Inflammatory macrophage treated with lipopolysaccharide for 4 hours (primary cell): ENCODE results near the gene IRX4.

Experiments
- DNase-seq: peaks from one replicate; pipeline ENCODE4 v3.0.0-alpha.2; 2020

Gene IRX4

GRCh38 chr5:1890296-1890695, 7.6 kb upstream of the IRX4 start:
- DNase-seq = no peak

DNA sequence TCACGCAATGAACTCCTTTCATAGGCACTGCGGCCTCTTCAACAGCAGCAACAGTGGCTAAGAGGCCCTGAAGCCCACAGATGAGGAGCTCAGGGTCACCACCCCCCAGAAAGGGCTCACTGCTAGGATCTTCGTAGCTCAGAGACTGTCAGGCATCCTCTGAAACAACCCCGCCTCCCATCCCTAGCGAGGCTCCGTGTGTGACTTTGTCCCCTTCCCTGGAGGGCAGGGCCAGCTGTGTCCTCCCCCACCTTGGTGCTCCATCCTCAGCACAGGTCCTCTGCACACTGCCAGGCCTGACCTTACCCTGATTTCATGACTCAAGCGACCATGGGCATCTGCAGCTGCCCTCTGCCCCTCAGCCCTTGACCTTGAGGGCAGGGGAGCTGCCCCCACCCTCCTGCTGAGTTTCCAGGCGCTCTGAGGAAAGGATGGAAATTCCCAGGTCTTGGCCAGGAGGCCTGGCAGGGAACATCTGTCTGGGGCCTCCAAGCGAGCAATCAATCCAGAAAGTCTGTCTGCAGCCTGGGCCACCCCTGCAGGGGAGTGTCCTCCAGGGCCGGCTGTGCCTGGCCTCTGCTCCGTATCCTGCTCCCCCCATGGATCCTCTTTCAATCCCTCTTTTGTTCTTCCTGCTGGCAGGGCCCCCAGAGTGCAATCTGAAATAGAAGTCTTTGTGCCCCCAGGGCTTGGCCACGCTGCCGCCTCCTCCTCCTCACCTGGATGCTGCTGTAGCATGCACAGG, 6.8 kb upstream of the IRX4 start:
- no peak for DNase-seq

GRCh38 chr5:1888541-1889251, 6.0 kb upstream of the IRX4 start:
- no peak for DNase-seq

GRCh38 chr5:1887588-1888360, 5.0 kb upstream of the IRX4 start:
- DNase-seq = no peak

GRCh38 chr5:1886846-1887587, 4.3 kb upstream of the IRX4 start:
- no peak for DNase-seq

DNA sequence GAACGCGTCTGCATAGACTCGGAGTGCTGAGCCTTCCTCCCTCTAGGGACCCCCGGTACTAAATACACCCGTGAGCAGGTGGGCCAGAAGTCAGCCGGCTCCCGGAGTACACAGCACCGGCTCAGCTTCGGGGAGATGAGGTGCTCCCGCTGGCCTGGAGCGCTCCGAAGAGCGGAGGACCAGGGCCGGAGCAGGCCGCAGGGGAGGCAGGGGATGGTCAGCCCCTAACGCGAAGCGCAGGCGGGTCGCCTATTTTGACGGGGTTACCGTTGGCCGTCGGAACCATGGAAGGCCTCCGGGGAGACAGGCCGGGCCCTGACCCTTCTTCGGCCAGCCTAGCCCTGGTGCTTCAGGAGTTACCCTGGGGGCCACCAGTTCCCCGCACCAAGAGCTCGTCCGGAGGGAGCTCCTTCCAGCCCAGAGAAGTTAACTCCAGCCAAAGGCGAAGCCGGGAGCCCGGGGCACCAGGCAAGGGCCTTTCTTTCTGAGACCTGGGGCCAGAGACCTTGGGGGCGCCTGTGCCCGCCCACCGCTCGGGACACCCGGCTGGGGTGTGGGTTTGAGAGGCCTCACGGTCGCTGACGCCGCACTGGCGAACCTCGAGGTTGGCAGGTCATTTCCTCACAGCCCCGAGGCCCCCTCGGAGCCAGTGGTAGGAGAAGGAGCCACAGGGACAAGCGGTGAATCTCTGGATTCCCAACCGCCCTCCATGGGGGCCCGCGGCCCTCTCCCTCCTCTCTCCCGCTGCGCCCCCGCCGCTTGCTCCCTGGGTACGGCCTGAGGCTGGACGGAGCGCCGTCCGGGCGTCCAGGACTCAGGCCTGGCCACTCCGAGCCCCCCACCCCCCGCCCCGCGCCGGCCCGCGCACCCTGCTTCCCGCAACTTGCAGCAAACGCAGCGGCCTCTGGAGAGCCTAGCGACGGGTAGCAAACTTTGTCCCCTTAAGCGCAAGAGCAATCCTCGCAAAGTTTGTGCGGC, 3.4 kb upstream of the IRX4 start:
- DNase-seq = no peak

DNA sequence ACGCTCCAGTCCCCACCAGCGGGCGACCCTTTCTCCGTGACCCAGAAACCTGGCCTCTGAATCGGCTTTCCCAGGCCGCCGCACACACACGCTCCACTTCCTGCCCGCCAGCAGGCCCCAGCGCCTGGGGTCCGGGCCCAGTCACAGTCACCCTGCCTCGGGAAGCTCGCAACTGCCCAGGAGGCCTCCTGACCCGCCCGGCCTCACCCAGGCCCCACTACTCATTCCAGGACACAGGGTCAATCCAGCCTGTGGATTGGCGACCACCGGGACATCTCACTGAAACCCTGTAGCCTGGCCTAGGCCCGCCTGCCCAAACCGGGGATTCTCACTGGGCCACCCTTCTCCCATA, 2.7 kb upstream of the IRX4 start:
- DNase-seq = no peak

DNA sequence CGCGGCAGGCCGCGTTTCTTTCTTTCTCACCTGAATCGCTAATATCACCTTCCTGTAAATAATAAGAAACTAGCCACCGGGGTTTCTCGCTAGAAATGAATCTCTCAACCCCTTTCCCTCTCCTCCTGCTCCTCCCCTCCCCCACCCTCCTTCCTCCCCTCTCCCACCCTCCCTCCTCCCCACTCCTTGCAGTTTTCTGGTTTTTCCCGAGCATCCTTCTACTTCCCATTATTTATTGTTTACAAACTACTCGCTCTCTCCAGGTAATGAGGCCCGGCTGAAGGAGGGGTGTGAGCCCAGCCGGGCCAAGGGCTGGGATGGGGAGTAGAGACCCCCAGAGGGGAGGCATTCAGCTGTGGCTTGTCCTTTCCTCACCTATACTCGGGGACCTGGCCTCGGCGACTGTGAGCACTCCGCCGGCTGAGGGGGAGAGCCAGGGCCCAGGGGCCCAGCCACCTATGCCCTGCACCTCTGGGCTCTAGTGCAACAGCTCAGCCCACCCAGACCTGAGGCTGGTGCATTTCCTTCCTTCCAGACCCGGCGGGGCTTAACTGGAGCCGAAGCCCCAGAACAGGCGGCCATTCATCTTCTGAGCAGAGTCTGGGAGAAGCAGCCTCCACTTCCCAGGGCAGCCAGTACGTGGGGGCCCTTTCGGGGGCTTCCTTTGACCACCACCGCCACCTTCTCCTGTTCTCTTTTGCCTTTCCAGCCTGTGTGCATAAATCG, 2.1 kb upstream of the IRX4 start:
- no peak for DNase-seq

DNA sequence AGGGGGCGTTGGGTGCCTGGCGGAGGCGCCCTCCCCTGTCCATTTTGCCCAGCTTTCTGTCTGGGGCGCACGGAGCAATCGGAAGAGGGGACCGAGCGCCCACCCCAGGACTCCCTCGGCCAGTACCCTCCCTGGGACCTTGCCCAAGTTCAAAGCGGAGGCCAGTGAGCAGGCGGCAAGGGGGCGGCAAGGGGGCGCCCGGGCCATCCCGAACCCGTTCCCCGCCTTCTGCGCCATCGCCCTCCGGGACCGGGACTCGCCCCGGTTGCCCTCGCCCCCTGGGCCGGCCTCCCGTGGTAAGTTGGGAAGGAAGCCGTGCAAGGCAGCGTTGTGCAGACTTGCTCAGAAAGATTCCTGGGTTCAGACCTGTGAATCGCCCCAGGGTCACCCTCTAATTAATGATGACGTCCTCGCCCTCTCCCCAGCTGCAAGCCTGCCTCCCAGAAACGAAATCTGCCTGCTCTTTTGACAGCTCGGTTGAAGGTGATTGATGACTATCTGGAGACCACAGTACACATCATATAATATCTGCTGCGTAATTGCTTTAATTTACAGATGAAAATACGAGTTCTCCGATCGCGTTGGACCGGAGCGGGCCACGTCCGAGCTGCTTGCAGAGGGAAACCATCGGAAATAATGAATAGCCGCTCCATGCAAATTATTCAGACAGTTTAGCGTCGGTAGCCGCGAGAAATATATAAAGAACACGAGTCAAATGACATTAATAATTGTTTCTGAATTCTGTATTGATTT, 1.4 kb upstream of the IRX4 start:
- no peak for DNase-seq

GRCh38 chr5:1883120-1883924, 597 bp upstream of the IRX4 start:
- DNase-seq = no peak

- DNase-seq = no peak
These were observed 891 bp downstream of the IRX4 start for GRCh38 chr5:1881731-1882336.

- no peak for DNase-seq
These were observed 1.6 kb downstream of the IRX4 start for GRCh38 chr5:1881098-1881572.

GRCh38 chr5:1880377-1881025, 2.2 kb downstream of the IRX4 start:
- DNase-seq = no peak

DNA sequence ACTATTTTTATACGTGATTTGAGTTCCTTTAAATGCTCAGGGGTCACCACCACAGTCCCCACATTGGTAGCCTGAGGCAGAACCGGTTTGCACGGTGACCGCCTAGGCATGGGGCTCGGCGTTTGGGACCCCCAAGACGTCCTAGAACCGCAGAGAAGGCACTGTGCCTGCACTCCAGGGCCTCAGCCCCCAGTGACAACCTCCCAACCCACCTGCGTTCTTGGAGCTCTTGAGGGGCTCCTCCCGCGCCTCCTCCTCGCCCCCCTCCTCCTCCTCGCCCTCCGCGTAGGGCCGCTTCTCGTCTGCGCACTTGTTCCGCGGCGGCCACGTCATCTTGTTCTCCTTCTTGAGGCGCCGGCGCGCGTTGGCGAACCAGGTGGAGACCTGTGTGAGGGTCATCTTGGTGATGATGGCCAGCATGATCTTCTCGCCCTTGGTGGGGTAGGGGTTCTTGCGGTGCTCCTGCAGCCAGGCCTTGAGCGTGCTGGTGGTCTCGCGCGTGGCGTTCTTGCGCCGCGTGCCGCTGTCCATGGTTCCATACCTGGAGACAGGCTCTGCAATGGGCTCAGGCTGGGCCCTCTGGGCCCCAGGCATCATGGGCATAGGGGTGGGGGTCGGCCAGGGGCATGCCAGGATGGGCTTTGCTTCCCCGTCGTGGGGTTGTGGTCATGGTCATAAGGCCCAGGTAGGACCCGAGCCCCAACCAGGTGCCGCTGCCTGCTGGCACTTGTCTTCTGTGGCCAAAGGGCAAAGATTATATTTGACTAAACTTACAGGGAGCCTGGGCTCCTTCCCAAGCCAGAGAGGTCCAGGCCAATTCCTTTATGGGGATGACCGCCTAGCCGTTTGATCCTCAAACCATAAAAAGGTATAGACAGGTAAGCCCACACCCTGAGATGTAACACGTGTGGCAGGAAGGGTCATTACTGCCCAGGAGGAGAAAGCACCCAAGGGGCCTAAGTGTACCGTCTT, 3.1 kb downstream of the IRX4 start:
- DNase-seq = no peak

DNA sequence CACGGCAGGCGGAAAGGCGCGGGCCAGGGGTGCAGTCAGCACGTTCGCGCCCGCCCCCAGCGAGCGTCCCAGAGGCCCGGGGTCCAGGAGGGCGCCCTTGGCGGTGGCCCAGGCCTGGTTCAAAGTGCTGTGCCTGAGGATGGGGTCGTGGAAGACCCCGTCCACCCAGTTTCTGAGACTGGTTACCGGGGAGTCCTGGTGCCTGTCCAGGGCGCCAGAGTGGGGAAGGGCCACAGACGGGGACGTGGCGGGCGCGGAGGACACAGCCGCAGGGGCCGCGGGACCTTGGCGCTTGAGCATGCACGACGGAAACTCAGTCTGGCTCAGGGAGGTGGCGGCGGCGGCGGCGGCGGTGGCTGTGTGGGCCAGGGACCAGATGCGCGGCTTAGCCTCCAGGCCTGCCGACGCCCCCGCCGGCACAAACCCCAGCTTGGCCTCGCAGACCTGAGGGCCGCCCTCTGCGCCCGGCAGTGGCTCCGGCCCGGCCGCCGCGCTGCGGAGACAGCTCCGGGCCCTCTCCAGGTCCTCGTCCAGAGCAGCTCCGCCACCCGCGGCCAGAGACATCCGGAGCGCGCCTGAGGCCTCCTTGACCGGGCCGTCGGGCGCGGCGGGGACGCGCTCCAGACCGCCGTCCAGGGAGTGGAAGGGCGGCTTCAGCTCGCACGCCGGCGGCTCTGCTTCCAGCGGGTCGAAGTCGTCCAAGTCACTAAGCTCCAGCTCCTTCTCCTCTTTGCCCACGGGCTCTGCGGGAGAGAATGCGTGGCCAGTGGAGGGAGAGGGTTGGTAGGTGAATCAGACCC, 4.5 kb downstream of the IRX4 start:
- DNase-seq = no peak
